Keratinocyte (primary cell): ENCODE results near the gene FAM186B. TPM values are rescaled to one million over a fixed set of nuclear protein-coding genes. Genes with fewer than 3 reads are reported as not detected.
A peak's percentile ranks its signal among the peaks of the same experiment; 100 is the strongest.

Source experiments
- DNase-seq: peaks from one replicate; pipeline ENCODE4 v3.0.0-alpha.2; 2011; ENCODE audit warnings: low read depth, missing footprints, low spot score
- FAIRE-seq: peaks from 2 replicates; lab custom pipeline; 2011; peaks lifted over from hg19 to GRCh38; lab: Jason Lieb, UNC
- H2AFZ ChIP-seq: 2 replicates; pipeline ENCODE4 v1.6.0; 2012; ENCODE audit warnings: low read length, control low read depth, inconsistent platforms; ENCODE audit not compliant: control insufficient read depth
- H3K27ac ChIP-seq: 2 replicates; pipeline ENCODE4 v1.5.1; 2011; ENCODE audit warnings: low read length; ENCODE audit not compliant: control insufficient read depth, insufficient read depth
- H3K27me3 ChIP-seq: 3 replicates; pipeline ENCODE4 v1.6.0; 2011; ENCODE audit warnings: low read length; ENCODE audit not compliant: control insufficient read depth, insufficient read depth; ENCODE audit errors: extremely low read depth
- H3K36me3 ChIP-seq, 2 experiments: 2 replicates in 1 of 2; 3 replicates in 1 of 2; pipeline ENCODE4 v1.5.1; 2011; ENCODE audit warnings: low read length in 2 of 2, mild to moderate bottlenecking in 1 of 2; ENCODE audit not compliant: control insufficient read depth in 2 of 2, insufficient read depth in 2 of 2; ENCODE audit errors: extremely low read depth in 1 of 2
- H3K4me1 ChIP-seq: 3 replicates; pipeline ENCODE4 v1.5.1; 2011; ENCODE audit warnings: low read length; ENCODE audit not compliant: control insufficient read depth, insufficient read depth; ENCODE audit errors: extremely low read depth
- H3K4me2 ChIP-seq: 3 replicates; pipeline ENCODE4 v1.6.0; 2011; ENCODE audit warnings: low read depth, low read length; ENCODE audit not compliant: control insufficient read depth, insufficient read depth; ENCODE audit errors: extremely low read depth
- H3K4me3 ChIP-seq, 3 experiments: fragments of 200-600 bp in 1 of 3; sonication (generic) in 1 of 3; 2 replicates in 2 of 3; 3 replicates in 1 of 3; pipeline ENCODE4 v1.5.1; 2011 to 2016; ENCODE audit warnings: low read length in 3 of 3, mild to moderate bottlenecking in 3 of 3, control low read depth in 2 of 3, inconsistent platforms in 1 of 3, low read depth in 1 of 3, mixed read lengths in 1 of 3, mixed run types in 1 of 3, moderate library complexity in 1 of 3; ENCODE audit not compliant: control insufficient read depth in 2 of 3, insufficient read depth in 2 of 3; ENCODE audit errors: extremely low read depth in 1 of 3
- H3K79me2 ChIP-seq: 2 replicates; pipeline ENCODE4 v1.6.0; 2012; ENCODE audit warnings: low read length; ENCODE audit not compliant: control insufficient read depth, insufficient read depth
- H3K9ac ChIP-seq: 3 replicates; pipeline ENCODE4 v1.6.0; 2011; ENCODE audit warnings: low read length; ENCODE audit not compliant: control insufficient read depth, insufficient read depth; ENCODE audit errors: extremely low read depth
- H3K9me1 ChIP-seq: 3 replicates; pipeline ENCODE4 v1.6.0; 2011; ENCODE audit warnings: low read length; ENCODE audit not compliant: control insufficient read depth, insufficient read depth; ENCODE audit errors: extremely low read depth
- H3K9me3 ChIP-seq: 2 replicates; pipeline ENCODE4 v1.5.1; 2012; ENCODE audit warnings: low read depth, low read length; ENCODE audit not compliant: control insufficient read depth
- H4K20me1 ChIP-seq: 3 replicates; pipeline ENCODE4 v1.6.0; 2011; ENCODE audit warnings: low read length; ENCODE audit not compliant: control insufficient read depth, insufficient read depth; ENCODE audit errors: extremely low read depth
- CTCF ChIP-seq, 3 experiments: IDR thresholded peaks in 1 of 3; conservative IDR thresholded peaks in 1 of 3; optimal IDR thresholded peaks in 1 of 3; 2 replicates in 2 of 3; 3 replicates in 1 of 3; pipeline versions ENCODE3 to v1.5.1; 2011; ENCODE audit warnings: low read length in 3 of 3, mild to moderate bottlenecking in 3 of 3, moderate library complexity in 2 of 3, control low read depth in 1 of 3, inconsistent platforms in 1 of 3; ENCODE audit not compliant: insufficient read depth in 2 of 3; ENCODE audit errors: extremely low read depth in 1 of 3
- EZH2 ChIP-seq: IDR thresholded peaks from one replicate; pipeline ENCODE4 v1.6.1; 2012; ENCODE audit warnings: inconsistent platforms, mild to moderate bottlenecking, low read length, moderate library complexity
- dilution Hi-C: fragments of 300-500 bp; cut with MboI; formaldehyde crosslinking; loops from one replicate; pipeline ENCODE4 v1.7.0; 2020; ENCODE audit warnings: low sequenced_read_pairs; ENCODE audit not compliant: extremely low pct_ligation_motif_present
- polyA plus RNA-seq, 5 experiments: library from polyadenylated mRNA; depleted of rRNA in 3 of 5; stranded (reverse) in 3 of 5; stranded (forward) in 1 of 5; unstranded in 1 of 5; fragments of >200 nt; gene quantifications; 1 replicate in 1 of 5; 2 replicates in 3 of 5; 3 replicates in 1 of 5; pipeline versions ENCODE4 v1.2.1 to v1.2.3, GENCODE V29; 2011 to 2012; ENCODE audit warnings: missing spikeins in 2 of 5, low read depth in 1 of 5, low replicate concordance in 1 of 5

Gene FAM186B
- polyA plus RNA-seq, 1 donor (not counting 4 experiments of a cell fraction or from before 2014, with no cell fraction given) = 0.13 TPM

DNA sequence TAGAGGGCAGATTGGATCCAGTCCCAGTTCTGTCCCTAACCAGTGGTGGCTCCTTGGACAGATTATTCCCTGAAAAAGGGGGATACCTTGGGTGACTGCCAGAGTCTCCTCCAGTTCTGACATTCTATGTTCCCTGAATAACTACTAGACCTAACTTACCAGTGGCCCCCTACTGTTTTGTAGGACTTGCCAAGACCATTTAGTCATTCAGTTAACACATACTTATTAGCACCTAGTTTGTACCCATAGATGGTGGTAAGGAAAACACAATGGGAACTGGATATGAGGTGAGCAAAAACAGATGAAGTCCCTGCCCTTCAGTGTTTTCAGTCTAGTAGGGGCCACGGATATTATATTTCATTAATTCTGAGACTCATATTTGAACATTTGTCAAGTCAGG is 21.4 kb upstream of the FAM186B start:
- H3K27ac ChIP-seq = no peak overlapping the region
- H3K4me3 ChIP-seq = no peak overlapping the region
- H3K4me1 ChIP-seq = peaks cover 50% of the 10 kb centered on the region
- H3K9me3 ChIP-seq = no peaks in the 10 kb centered on the region
- H3K79me2 ChIP-seq = peaks cover 2% of the 10 kb centered on the region
- peaks cover 4% of the 10 kb centered on the region in 2 experiments for H3K36me3 ChIP-seq
- FAIRE-seq (no peak), DNase-seq (no peak)
- dilution Hi-C loops = no loop called here
- TF ChIP-seq CTCF (optimal IDR thresholded peaks at IDR 0.05 in 1 of 3, IDR thresholded peaks at IDR 0.05 in 1 of 3, conservative IDR thresholded peaks at IDR 0.05 in 1 of 3; ENCODE audit: extremely low read depth in 1 of 3, insufficient read depth in 2 of 3, low read length in 3 of 3) (no peak), EZH2 (no peak)
- H3K9ac ChIP-seq = no peak overlapping the region
- no peaks in the 10 kb centered on the region for H3K27me3 ChIP-seq
- no peak overlapping the region for H3K4me2 ChIP-seq
- no peak overlapping the region for H2AFZ ChIP-seq
- peaks cover 7% of the 10 kb centered on the region for H3K9me1 ChIP-seq
- no peaks in the 10 kb centered on the region for H4K20me1 ChIP-seq

DNA sequence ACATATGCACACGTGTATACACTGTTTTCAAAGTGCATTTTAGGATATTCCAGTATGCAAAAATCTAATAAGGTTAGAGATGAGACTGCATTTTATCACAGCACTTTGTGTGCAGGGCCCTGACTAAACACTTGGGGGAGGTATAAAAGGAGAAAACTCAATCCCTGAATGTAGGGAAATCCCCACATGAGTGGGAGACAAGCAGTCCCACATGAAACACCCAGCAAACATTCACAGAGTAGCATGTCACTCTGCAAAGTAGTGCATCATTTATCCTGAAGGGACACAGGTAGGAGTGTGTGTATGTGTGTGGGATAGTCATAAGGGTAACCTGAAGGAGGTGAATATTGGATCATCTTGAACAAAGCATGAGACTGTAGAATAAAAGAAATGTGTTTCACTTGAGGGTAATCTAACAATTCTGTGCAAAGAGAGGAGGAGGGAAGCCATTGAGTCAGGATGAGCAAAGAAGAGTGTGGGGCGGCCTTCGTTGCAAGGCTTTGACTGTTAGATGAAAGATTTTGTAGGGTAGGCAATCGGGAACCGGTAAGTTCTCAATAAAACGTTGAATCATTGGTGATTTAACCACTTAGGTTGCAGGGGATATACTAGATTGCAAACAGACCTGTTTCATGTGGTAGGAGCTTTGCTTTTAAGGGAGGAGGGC is 20.9 kb upstream of the FAM186B start:
- TF ChIP-seq CTCF (optimal IDR thresholded peaks at IDR 0.05 in 1 of 3, IDR thresholded peaks at IDR 0.05 in 1 of 3, conservative IDR thresholded peaks at IDR 0.05 in 1 of 3; ENCODE audit: extremely low read depth in 1 of 3, insufficient read depth in 2 of 3, low read length in 3 of 3) (peak in 1 of 3 experiments; percentile 33), EZH2 (no peak)
- Histone ChIP-seq H3K9ac (no peak overlapping the region), H3K9me1 (peaks cover 7% of the 10 kb centered on the region), H3K79me2 (peaks cover 2% of the 10 kb centered on the region), H3K9me3 (no peaks in the 10 kb centered on the region), H4K20me1 (no peaks in the 10 kb centered on the region), H3K36me3 (peaks cover 1 to 4% of the 10 kb centered on the region in 2 experiments), H3K4me1 (peaks cover 55% of the 10 kb centered on the region), H3K4me2 (no peak overlapping the region), H3K4me3 (no peak overlapping the region), H3K27ac (peak overlapping the region; percentile 65), H3K27me3 (no peaks in the 10 kb centered on the region), H2AFZ (no peak overlapping the region)
- dilution Hi-C loops = no loop called here
- DNase-seq (no peak), FAIRE-seq (no peak)
